BE2C (cell line): ENCODE measurements around the gene CEP85.

Source experiments
- DNase-seq: peaks from one replicate; pipeline ENCODE4 v3.0.0-alpha.2; 2020
- H3K27me3 ChIP-seq: fragments of 250-450 bp; sonication (Bioruptor Pico); 2 replicates; pipeline ENCODE4 v1.5.1; 2020; ENCODE audit warnings: mild to moderate bottlenecking
- H3K36me3 ChIP-seq: fragments of 250-450 bp; sonication (Bioruptor Pico); 2 replicates; pipeline ENCODE4 v1.5.1; 2020; ENCODE audit warnings: mild to moderate bottlenecking
- H3K4me1 ChIP-seq: fragments of 250-450 bp; sonication (Bioruptor Pico); 2 replicates; pipeline ENCODE4 v1.5.1; 2020
- H3K4me3 ChIP-seq: 2 replicates; pipeline ENCODE4 v1.5.1; 2011; ENCODE audit warnings: low read depth, low read length
- H3K9me3 ChIP-seq: fragments of 250-450 bp; sonication (Bioruptor Pico); 2 replicates; pipeline ENCODE4 v1.5.1; 2020
- TF ChIP-seq, protein P1 (sequence below): IDR thresholded peaks from 2 replicates; pipeline ENCODE4 v1.5.1; 2012; ENCODE audit warnings: mild to moderate bottlenecking, low read depth, low read length

Gene CEP85

DNA sequence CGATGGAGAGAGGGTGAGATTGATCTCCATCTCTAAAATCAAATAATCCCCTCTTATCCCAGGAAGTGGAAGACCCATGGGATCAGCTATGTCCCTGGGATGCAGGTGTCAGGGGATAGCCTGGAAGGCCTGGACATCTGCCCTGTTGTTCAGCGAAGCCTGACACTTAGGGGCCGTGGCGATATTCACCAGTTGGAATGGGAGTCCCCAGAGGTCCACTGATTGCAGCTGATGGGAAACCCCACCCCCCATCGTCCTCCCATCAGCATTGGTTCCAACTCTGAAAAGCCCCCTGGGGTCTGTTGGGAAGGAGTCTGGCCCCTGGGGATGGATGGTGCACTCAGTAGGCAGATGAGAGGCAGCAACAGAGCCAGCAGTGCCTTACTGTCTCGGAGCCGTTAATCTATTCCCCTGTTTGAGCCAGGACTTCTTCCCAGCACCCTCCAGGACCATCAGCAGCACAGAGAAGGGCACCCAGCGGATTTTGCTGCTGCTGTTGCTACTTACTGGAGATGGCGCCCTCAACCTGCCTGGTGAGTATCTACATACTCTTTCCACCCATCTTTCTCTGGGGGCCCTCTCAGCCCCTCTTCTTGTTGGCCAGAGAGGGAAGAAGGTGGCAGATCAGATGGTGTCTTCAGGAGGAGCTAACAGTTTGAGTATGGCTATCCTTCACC lies 30.2 kb upstream of the CEP85 start:
- Histone ChIP-seq H3K9me3 (no peaks in the 10 kb centered on the region), H3K36me3 (no peaks in the 10 kb centered on the region), H3K4me3 (no peak overlapping the region), H3K4me1 (no peaks in the 10 kb centered on the region; the same call in 1 of the 2 replicates), H3K27me3 (no peaks in the 10 kb centered on the region)
- TF ChIP-seq, protein P1, sequence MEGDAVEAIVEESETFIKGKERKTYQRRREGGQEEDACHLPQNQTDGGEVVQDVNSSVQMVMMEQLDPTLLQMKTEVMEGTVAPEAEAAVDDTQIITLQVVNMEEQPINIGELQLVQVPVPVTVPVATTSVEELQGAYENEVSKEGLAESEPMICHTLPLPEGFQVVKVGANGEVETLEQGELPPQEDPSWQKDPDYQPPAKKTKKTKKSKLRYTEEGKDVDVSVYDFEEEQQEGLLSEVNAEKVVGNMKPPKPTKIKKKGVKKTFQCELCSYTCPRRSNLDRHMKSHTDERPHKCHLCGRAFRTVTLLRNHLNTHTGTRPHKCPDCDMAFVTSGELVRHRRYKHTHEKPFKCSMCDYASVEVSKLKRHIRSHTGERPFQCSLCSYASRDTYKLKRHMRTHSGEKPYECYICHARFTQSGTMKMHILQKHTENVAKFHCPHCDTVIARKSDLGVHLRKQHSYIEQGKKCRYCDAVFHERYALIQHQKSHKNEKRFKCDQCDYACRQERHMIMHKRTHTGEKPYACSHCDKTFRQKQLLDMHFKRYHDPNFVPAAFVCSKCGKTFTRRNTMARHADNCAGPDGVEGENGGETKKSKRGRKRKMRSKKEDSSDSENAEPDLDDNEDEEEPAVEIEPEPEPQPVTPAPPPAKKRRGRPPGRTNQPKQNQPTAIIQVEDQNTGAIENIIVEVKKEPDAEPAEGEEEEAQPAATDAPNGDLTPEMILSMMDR, result no peak
- peak; percentile 45 for DNase-seq

DNA sequence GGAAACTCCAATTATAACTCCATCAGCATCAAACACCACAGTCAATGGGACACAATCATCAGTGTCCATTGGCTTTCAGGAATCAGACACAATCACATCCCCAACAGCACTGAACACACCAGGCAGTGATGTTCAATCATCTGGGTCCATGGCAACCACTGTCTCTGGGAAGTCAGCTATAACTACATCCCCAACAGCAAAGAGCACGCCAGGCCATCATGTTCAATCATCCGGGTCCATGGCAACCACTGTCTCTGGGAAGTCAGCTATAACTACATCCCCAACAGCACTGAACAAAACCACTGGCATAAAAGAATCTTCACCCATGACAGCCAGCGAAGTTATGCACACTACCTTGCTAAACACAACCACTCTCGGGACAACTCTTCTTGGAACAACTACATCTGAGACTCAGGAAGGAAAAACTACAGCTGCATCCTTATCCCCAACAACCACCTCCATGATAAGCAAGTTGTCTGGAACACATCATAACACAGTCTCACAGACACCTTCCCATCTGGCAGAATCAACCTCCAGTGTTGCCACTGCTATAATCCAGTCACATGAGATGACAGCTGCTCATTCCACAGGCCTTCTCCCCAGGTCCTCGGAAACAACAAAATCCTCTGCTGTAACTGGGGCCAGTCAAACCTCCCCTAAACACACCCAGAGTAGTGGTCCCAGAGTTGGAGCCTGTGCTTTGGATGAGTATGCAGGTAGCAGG lies 23.7 kb upstream of the CEP85 start:
- Histone ChIP-seq H3K4me1 (no peaks in the 10 kb centered on the region), H3K4me3 (no peak overlapping the region), H3K27me3 (no peaks in the 10 kb centered on the region), H3K9me3 (no peaks in the 10 kb centered on the region), H3K36me3 (no peaks in the 10 kb centered on the region)
- DNase-seq, result no peak
- TF ChIP-seq, protein P1, result no peak

DNA sequence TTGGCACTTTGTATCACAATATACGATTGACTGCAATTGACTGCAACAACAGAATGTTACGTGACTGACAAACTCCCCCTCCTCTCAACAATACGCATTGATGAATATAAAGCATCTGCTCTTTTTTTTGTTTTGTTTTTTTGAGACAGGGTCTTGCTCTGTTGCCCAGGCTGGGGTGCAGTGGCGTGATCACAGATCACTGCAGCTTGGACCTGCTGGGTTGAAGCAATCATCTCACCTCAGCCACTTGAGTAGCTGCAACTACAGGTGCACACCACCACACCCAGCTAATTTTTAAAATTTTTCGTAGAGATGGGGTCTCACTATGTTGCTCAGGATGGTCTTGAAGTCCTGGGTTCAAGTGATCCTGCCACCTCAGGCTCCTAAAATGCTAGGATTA lies 21.3 kb upstream of the CEP85 start:
- H3K27me3 ChIP-seq, result no peaks in the 10 kb centered on the region
- H3K4me1 ChIP-seq, result no peaks in the 10 kb centered on the region
- H3K4me3 ChIP-seq, result no peak overlapping the region
- TF ChIP-seq, protein P1, result no peak
- H3K9me3 ChIP-seq, result no peaks in the 10 kb centered on the region
- no peaks in the 10 kb centered on the region for H3K36me3 ChIP-seq
- DNase-seq, result no peak

DNA sequence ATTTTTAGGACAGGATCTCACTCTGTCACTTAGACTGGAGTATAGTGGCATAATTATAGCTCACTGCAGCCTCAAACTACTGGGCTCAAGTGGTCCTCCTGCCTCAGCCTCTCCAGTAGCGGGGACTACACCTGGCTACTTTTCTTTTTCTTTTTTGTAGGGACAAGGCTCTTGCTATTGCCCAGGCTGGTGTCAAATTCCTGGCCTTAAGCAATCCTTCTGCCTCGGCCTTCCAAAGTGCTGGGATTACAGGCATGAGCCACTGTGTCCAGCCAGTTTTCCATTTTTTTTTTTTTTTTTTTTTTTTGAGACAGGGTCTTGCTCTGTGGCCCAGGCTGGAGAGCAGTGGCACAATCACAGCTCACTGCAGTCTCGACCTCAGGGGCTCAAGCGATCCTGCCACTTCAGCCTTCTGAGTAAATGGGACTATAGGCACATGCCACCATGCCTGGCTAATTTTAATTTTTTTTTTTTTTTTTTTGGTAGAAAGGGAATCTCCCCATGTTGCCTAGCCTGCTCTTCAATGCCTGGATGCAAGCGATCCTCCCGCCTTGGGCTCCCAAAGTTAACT lies 20.6 kb upstream of the CEP85 start:
- H3K4me1 ChIP-seq, result no peaks in the 10 kb centered on the region
- TF ChIP-seq, protein P1, result no peak
- no peaks in the 10 kb centered on the region for H3K36me3 ChIP-seq
- DNase-seq, result no peak
- H3K4me3 ChIP-seq, result no peak overlapping the region
- no peaks in the 10 kb centered on the region for H3K9me3 ChIP-seq
- no peaks in the 10 kb centered on the region for H3K27me3 ChIP-seq

DNA sequence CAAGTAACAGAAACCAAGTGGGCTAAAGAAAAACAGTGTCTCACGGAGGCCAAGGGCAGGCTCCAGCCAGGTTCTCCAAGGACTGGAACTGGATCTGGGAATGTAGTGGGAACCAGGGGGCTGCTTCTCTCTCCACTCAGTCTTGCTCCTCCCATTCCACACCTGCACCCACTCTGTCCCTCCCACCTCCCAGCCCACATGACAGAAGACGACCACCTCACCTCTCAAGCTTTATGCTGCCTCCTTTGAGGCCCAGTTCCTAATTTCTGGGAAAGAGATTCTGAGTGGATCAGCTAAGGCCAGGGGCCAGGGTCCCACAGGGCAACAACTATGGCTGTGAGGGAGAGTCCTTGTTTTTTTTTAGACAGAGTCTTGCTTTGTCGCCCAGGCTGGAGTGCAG lies 18.8 kb upstream of the CEP85 start:
- Histone ChIP-seq H3K4me1 (no peaks in the 10 kb centered on the region), H3K4me3 (no peak overlapping the region), H3K36me3 (no peaks in the 10 kb centered on the region), H3K27me3 (no peaks in the 10 kb centered on the region), H3K9me3 (no peaks in the 10 kb centered on the region)
- DNase-seq, result no peak
- TF ChIP-seq, protein P1, result no peak
